Adipocyte (in vitro differentiated cells): ENCODE results near the gene EFCAB14.
"Not testable (repeated sequence)": the region's sequence is repeated elsewhere in the genome, so short reads cannot be mapped to it uniquely, and the experiment has no call there.

Experiments
- DNase-seq: peaks from one replicate; pipeline ENCODE4 v3.0.0-alpha.2; 2015; ENCODE audit warnings: low read depth
- H3K27me3 ChIP-seq: replicated peaks from 2 replicates; pipeline ENCODE4 v1.7.0; 2013; ENCODE audit warnings: mild to moderate bottlenecking, low read length, moderate library complexity; ENCODE audit not compliant: control insufficient read depth, insufficient read depth
- H3K36me3 ChIP-seq: 2 replicates; pipeline ENCODE4 v1.7.0; 2013; ENCODE audit warnings: low read length, mild to moderate bottlenecking, moderate library complexity; ENCODE audit not compliant: control insufficient read depth, insufficient read depth, severe bottlenecking
- H3K4me1 ChIP-seq: 2 replicates; pipeline ENCODE4 v1.7.0; 2013; ENCODE audit warnings: mild to moderate bottlenecking, low read length, moderate library complexity; ENCODE audit not compliant: control insufficient read depth, insufficient read depth
- H3K4me3 ChIP-seq: 2 replicates; pipeline ENCODE4 v1.7.0; 2013; ENCODE audit warnings: mild to moderate bottlenecking, low read length, moderate library complexity
- H3K9ac ChIP-seq: 2 replicates; pipeline ENCODE4 v1.7.0; 2013; ENCODE audit warnings: mild to moderate bottlenecking, low read length, moderate library complexity
- H3K9me3 ChIP-seq: 2 replicates; pipeline ENCODE4 v1.7.0; 2013; ENCODE audit warnings: mild to moderate bottlenecking, low read length, moderate library complexity; ENCODE audit not compliant: control insufficient read depth

EFCAB14 gene

GRCh38 chr1:46753985-46754384, 35.1 kb upstream of the EFCAB14 start:
- no peaks in the 10 kb centered on the region for H3K36me3 ChIP-seq
- peaks cover 40% of the 10 kb centered on the region for H3K4me1 ChIP-seq
- no peaks in the 10 kb centered on the region for H3K9me3 ChIP-seq
- H3K4me3 ChIP-seq, result no peak overlapping the region
- peaks cover 3% of the 10 kb centered on the region for H3K27me3 ChIP-seq
- DNase-seq, result no peak
- no peak overlapping the region for H3K9ac ChIP-seq

DNA sequence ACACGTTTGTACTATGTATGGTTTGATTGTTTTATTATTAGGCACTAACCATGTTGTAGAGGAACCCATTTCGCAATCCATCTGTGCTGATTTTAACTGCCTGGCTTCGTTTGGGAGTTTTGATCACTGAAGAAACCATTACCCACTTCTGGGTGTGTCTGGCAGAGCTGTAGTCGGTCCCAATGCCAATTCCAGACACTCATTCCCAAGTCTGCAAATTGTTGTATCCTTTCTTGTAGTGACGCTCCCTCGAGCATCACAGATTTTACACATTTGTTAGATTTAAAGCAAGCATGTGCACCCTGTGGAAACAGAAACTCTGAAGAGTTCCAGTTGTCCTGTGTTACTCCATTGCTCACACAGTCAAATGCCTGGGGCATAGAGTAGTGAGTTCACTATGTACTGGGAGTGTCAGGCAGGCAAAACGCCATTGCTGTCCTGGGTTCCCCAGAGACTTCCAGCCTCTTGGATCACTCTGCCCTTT, 31.0 kb upstream of the EFCAB14 start:
- peak overlapping the region; percentile 70 for H3K9ac ChIP-seq
- H3K9me3 ChIP-seq, result no peaks in the 10 kb centered on the region
- peaks cover 11% of the 10 kb centered on the region for H3K27me3 ChIP-seq
- H3K36me3 ChIP-seq, result no peaks in the 10 kb centered on the region
- H3K4me3 ChIP-seq, result peak overlapping the region; percentile 48
- peak; percentile 29 for DNase-seq
- H3K4me1 ChIP-seq, result peaks cover 43% of the 10 kb centered on the region

DNA sequence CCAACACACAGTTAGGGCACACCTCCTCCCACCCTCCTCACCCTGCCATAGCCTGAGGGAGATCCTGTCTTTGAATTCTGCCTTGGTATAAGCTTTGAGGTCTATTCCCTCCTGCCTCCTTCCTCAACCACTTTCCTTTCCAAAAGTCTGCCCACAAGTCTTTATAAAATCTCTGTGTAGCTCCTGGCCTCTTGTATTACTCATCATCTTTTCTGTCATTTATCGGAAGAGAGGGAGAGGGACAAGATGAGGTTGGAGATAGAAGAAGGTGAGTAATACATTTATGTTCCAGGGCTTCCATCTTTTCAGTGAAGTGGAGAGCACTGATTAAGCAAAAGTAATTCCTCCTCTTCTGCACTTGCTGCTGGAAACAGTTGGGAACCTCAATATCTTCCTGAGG, 30.5 kb upstream of the EFCAB14 start:
- H3K9ac ChIP-seq, result peak overlapping the region; percentile 70
- H3K27me3 ChIP-seq, result peaks cover 11% of the 10 kb centered on the region
- H3K4me3 ChIP-seq, result peak overlapping the region; percentile 48
- H3K9me3 ChIP-seq, result no peaks in the 10 kb centered on the region
- H3K4me1 ChIP-seq, result peaks cover 43% of the 10 kb centered on the region
- DNase-seq, result no peak
- no peaks in the 10 kb centered on the region for H3K36me3 ChIP-seq

GRCh38 chr1:46747683-46748288, 28.9 kb upstream of the EFCAB14 start:
- Histone ChIP-seq H3K4me3 (no peak overlapping the region), H3K36me3 (no peaks in the 10 kb centered on the region), H3K9me3 (no peaks in the 10 kb centered on the region)

GRCh38 chr1:46742069-46742468, 23.2 kb upstream of the EFCAB14 start:
- Histone ChIP-seq H3K4me1 (no peaks in the 10 kb centered on the region), H3K4me3 (no peak overlapping the region), H3K27me3 (peaks cover 24% of the 10 kb centered on the region), H3K9ac (no peak overlapping the region), H3K36me3 (no peaks in the 10 kb centered on the region), H3K9me3 (no peaks in the 10 kb centered on the region)
- DNase-seq, result no peak

More at GRCh38 chr1:46747683-46748288, 28.9 kb upstream of the EFCAB14 start:
- no peak overlapping the region for H3K9ac ChIP-seq
- peaks cover 16% of the 10 kb centered on the region for H3K27me3 ChIP-seq
- peaks cover 37% of the 10 kb centered on the region for H3K4me1 ChIP-seq
- peak; percentile 67 for DNase-seq

- Histone ChIP-seq H3K9ac (no peak overlapping the region), H3K4me3 (no peak overlapping the region), H3K4me1 (no peaks in the 10 kb centered on the region), H3K36me3 (no peaks in the 10 kb centered on the region), H3K27me3 (no peaks in the 10 kb centered on the region), H3K9me3 (no peaks in the 10 kb centered on the region)
- DNase-seq, result peak; percentile 69
Measured at GRCh38 chr1:46735708-46736324, 16.9 kb upstream of the EFCAB14 start.

- peaks cover 11% of the 10 kb centered on the region for H3K27me3 ChIP-seq
- not testable (repeated sequence) for DNase-seq, H3K9me3 ChIP-seq
Measured at GRCh38 chr1:46728327-46728873, 9.5 kb upstream of the EFCAB14 start.

DNA sequence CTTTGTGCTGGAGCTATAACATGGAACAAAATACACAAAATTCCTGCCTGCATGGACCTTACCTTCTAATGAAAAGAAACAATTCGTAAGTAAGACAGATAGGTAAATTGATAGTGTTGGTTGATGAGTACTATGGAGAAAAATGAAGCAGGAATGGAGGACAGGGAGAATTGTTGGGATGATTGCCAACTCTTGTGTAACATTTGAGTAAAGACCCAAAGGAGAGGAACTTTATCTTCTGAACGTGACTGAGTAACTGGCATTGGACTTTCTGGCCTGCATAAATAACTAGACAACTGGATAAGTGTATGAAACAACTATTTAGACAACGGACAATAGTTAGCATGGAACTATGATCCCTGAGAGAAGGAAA, 6.8 kb upstream of the EFCAB14 start:
- H3K4me1 ChIP-seq, result peaks cover 5% of the 10 kb centered on the region
- no peak overlapping the region for H3K4me3 ChIP-seq
- no peak overlapping the region for H3K9ac ChIP-seq
- H3K9me3 ChIP-seq, result no peaks in the 10 kb centered on the region
- no peak for DNase-seq
- H3K36me3 ChIP-seq, result no peaks in the 10 kb centered on the region
- peaks cover 15% of the 10 kb centered on the region for H3K27me3 ChIP-seq

More at GRCh38 chr1:46728327-46728873, 9.5 kb upstream of the EFCAB14 start:
- not testable (repeated sequence) for H3K36me3 ChIP-seq, H3K9ac ChIP-seq, H3K4me1 ChIP-seq, H3K4me3 ChIP-seq

DNA sequence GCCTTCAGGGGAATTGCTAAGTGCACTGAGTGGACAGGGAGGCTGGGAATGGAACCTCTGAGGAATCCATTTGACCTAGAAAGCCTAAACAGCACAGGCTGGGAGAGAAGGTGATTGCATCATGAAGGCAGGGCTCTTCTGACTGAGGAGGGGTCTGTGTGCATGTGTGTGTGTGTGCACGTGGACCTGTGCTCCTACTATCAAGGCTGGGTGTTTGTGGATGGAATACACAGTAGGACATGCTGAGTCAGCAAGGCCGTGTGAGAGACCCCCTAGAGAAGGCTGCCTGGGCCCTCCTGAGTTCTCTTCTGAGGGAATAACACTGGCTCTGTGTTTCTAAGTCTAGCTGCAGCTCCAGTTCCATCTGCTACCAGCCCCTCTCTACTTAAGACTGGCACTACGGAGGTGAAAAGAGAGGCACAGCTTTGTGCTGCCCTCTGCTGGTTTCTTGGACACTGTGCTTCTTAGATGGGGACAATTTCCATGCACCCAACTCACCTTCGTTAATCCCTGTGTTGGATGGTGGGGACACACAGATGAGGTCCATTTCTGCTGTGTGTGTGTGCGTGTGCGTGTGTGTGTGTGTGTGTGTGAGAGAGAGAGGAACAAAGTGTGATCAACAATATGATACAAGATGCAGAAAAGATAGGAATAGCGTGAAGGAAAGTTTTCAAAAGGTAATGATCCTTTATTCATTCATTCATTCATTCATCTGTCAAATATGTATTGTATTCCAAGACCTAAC, 6.2 kb upstream of the EFCAB14 start:
- Histone ChIP-seq H3K9ac (no peak overlapping the region), H3K4me3 (no peak overlapping the region), H3K9me3 (no peaks in the 10 kb centered on the region), H3K27me3 (peaks cover 15% of the 10 kb centered on the region), H3K4me1 (peaks cover 5% of the 10 kb centered on the region), H3K36me3 (no peaks in the 10 kb centered on the region)
- DNase-seq, result peak; percentile 86

- Histone ChIP-seq H3K4me1 (peaks cover 7% of the 10 kb centered on the region), H3K9ac (no peak overlapping the region), H3K9me3 (no peaks in the 10 kb centered on the region), H3K36me3 (no peaks in the 10 kb centered on the region), H3K4me3 (no peak overlapping the region), H3K27me3 (peaks cover 15% of the 10 kb centered on the region)
- no peak for DNase-seq
Measured at GRCh38 chr1:46723901-46724300, 5.0 kb upstream of the EFCAB14 start.

- Histone ChIP-seq H3K4me1 (peaks cover 22% of the 10 kb centered on the region), H3K9me3 (no peaks in the 10 kb centered on the region), H3K36me3 (no peaks in the 10 kb centered on the region), H3K27me3 (peaks cover 6% of the 10 kb centered on the region), H3K4me3 (no peak overlapping the region), H3K9ac (no peak overlapping the region)
- no peak for DNase-seq
Measured at GRCh38 chr1:46721686-46722205, 2.8 kb upstream of the EFCAB14 start.
